K562 (cell line): ENCODE measurements around the gene TRIM10.
A peak's percentile ranks its signal among the peaks of the same experiment; 100 is the strongest.

Experiments
- BRF1 ChIP-seq: IDR thresholded peaks from 3 replicates; pipeline ENCODE4 v1.6.1; 2011; ENCODE audit warnings: borderline replicate concordance, mild to moderate bottlenecking; ENCODE audit not compliant: insufficient read length; ENCODE audit errors: extremely low read depth
- CEBPG ChIP-seq, 3 experiments: fragments of 200-800 bp in 1 of 3; sonication (Bioruptor generic) in 1 of 3; sonication (generic) in 1 of 3; formaldehyde crosslinking in 1 of 3; IDR thresholded peaks in 2 of 3; conservative IDR thresholded peaks in 1 of 3; 2 replicates each; pipeline versions ENCODE4 v1.6.1 to v1.8.0; 2016 to 2022; ENCODE audit warnings: missing compliant biosample characterization in 2 of 3, missing genetic modification characterization in 2 of 3, mild to moderate bottlenecking in 1 of 3, missing genetic modification reagents in 1 of 3
- CUX1 ChIP-seq: fragments of 200-800 bp; sonication (Bioruptor generic); IDR thresholded peaks from 2 replicates; pipeline ENCODE4 v1.6.1; 2016; ENCODE audit warnings: missing genetic modification characterization, missing compliant biosample characterization
- EZH2 ChIP-seq: IDR thresholded peaks from 2 replicates; pipeline ENCODE4 v1.6.1; 2012; ENCODE audit warnings: low read depth, mild to moderate bottlenecking, inconsistent platforms, low read length, borderline replicate concordance
- HNRNPK ChIP-seq: fragments of 200-400 bp; formaldehyde crosslinking; IDR thresholded peaks from one replicate; pipeline ENCODE4 v1.6.1; 2018; ENCODE audit warnings: mild to moderate bottlenecking, low read depth, low read length; ENCODE audit not compliant: poor library complexity, severe bottlenecking
- RB1 ChIP-seq: fragments of 450-650 bp; IDR thresholded peaks from 2 replicates; pipeline ENCODE4 v1.6.1; 2017; ENCODE audit warnings: low read depth, mild to moderate bottlenecking
- RNF2 ChIP-seq: sonication (generic); IDR thresholded peaks from 2 replicates; pipeline ENCODE4 v1.6.1; 2016
- ZNF830 ChIP-seq: fragments of 250-450 bp; sonication (Bioruptor Pico); IDR thresholded peaks from 2 replicates; pipeline ENCODE4 v1.5.0; 2021; ENCODE audit warnings: mild to moderate bottlenecking

DNA sequence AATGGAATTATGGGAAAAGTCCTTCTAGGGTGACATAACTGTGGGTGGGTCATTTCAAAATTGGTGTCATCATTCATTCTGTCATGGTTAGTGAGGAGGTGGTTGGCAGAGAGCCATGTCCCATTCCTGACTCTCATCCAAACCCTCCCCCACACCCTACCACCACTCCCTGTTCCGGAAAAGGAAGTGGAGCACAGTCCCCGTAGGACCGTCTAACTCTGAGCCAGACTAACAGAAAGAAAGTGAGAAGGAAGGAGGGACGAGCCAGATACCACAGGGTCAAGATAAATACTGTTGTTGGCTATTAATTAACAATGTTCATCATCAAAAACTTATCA lies 4.8 kb downstream of the TRIM10 start:
- TF ChIP-seq BRF1 = no peak
- no peak for TF ChIP-seq CEBPG (CRISPR knock-in tag; IDR thresholded peaks at IDR 0.05)
- TF ChIP-seq CEBPG (tag; conservative IDR thresholded peaks at IDR 0.05 in 1 of 2, IDR thresholded peaks at IDR 0.05 in 1 of 2) = peak in 1 of 2 experiments; percentile 74; a peak in 1 of 4 replicates
- no peak for TF ChIP-seq CUX1 (CRISPR knock-in tag)
- no peak for TF ChIP-seq EZH2
- TF ChIP-seq HNRNPK = no peak
- TF ChIP-seq RNF2 = no peak
- no peak for TF ChIP-seq ZNF830 (CRISPR knock-in tag)
- TF ChIP-seq RB1 = no peak
